NCI-H1417 treated with DMSO at 0.1 percent for 48 hours (cell line): ENCODE measurements around the gene RNF183.
A peak's percentile ranks its signal among the peaks of the same experiment; 100 is the strongest.
"Not testable (repeated sequence)": the region's sequence is repeated elsewhere in the genome, so short reads cannot be mapped to it uniquely, and the experiment has no call there.

ENCODE experiments used
- DNase-seq: peaks from one replicate; lab custom pipeline; 2025; lab: John Stamatoyannopoulos, UW

The RNF183 gene

GRCh38 chr9:113316030-113316429 is 12.9 kb upstream of the RNF183 start:
- no peak for DNase-seq

GRCh38 chr9:113315231-113315630 is 12.1 kb upstream of the RNF183 start:
- no peak for DNase-seq

- DNase-seq: no peak
Observed at GRCh38 chr9:113313261-113313660, 10.1 kb upstream of the RNF183 start.

GRCh38 chr9:113311961-113312360 is 8.8 kb upstream of the RNF183 start:
- DNase-seq: no peak

GRCh38 chr9:113310538-113310937 is 7.4 kb upstream of the RNF183 start:
- no peak for DNase-seq

GRCh38 chr9:113309204-113309813 is 6.1 kb upstream of the RNF183 start:
- no peak for DNase-seq

- DNase-seq: no peak
Observed at GRCh38 chr9:113307396-113307975, 4.3 kb upstream of the RNF183 start.

GRCh38 chr9:113306566-113306965 is 3.4 kb upstream of the RNF183 start:
- no peak for DNase-seq

GRCh38 chr9:113301548-113301947 is 1.6 kb downstream of the RNF183 start:
- DNase-seq: no peak

- DNase-seq: no peak
Observed at GRCh38 chr9:113299800-113300292, 3.3 kb downstream of the RNF183 start.

GRCh38 chr9:113298924-113299770 is 4.0 kb downstream of the RNF183 start:
- peak; percentile 89 for DNase-seq

GRCh38 chr9:113298311-113298710 is 4.9 kb downstream of the RNF183 start:
- no peak for DNase-seq

GRCh38 chr9:113296796-113297558 is 6.2 kb downstream of the RNF183 start:
- DNase-seq: no peak

- not testable (repeated sequence) for DNase-seq
Observed at GRCh38 chr9:113296247-113296646, 6.9 kb downstream of the RNF183 start.

- no peak for DNase-seq
Observed at GRCh38 chr9:113293285-113293878, 9.8 kb downstream of the RNF183 start.

- DNase-seq: no peak
Observed at GRCh38 chr9:113290052-113290607, 13.0 kb downstream of the RNF183 start.

- DNase-seq: no peak
Observed at GRCh38 chr9:113289091-113289490, 14.1 kb downstream of the RNF183 start.

- no peak for DNase-seq
Observed at GRCh38 chr9:113281356-113281755, 21.8 kb downstream of the RNF183 start.

- DNase-seq: no peak
Observed at GRCh38 chr9:113278840-113279239, 24.3 kb downstream of the RNF183 start.

- peak; percentile 95 for DNase-seq
Observed at GRCh38 chr9:113275157-113276131, 27.7 kb downstream of the RNF183 start, which contains the start of the genes CDC26 and PRPF4. Gene CDC26, minus strand, starts transcription at chr9:113275572. Its CDS starts 3,065 bp downstream, at chr9:113272507. Gene PRPF4, plus strand, starts transcription at chr9:113275658. Its CDS starts 86 bp downstream, at chr9:113275744.
